Trophoblast cell (in vitro differentiated cells and primary cell): ENCODE measurements around the gene FGF22.

Experiments
- DNase-seq, 2 donors: peaks; one replicate each; pipeline ENCODE4 v3.0.0-alpha.2; 2016
- H2AFZ ChIP-seq: 2 replicates; pipeline ENCODE4 v1.6.1; 2013; ENCODE audit warnings: low read length, moderate library complexity, mild to moderate bottlenecking; ENCODE audit not compliant: insufficient read depth, poor library complexity
- H2AK5ac ChIP-seq: 2 replicates; pipeline ENCODE4 v1.6.1; 2013; ENCODE audit warnings: mild to moderate bottlenecking, low read length
- H2BK120ac ChIP-seq: 2 replicates; pipeline ENCODE4 v1.6.1; 2013; ENCODE audit warnings: low read length, mild to moderate bottlenecking, moderate library complexity; ENCODE audit not compliant: insufficient read depth, poor library complexity
- H2BK12ac ChIP-seq: 2 replicates; pipeline ENCODE4 v1.6.1; 2013; ENCODE audit warnings: mild to moderate bottlenecking, low read length, moderate library complexity
- H2BK5ac ChIP-seq: 2 replicates; pipeline ENCODE4 v1.6.1; 2013; ENCODE audit warnings: low read length, low read depth, moderate library complexity, mild to moderate bottlenecking; ENCODE audit not compliant: poor library complexity
- H3K14ac ChIP-seq: 2 replicates; pipeline ENCODE4 v1.6.1; 2013; ENCODE audit warnings: mild to moderate bottlenecking, low read length
- H3K18ac ChIP-seq: 2 replicates; pipeline ENCODE4 v1.6.1; 2013; ENCODE audit warnings: mild to moderate bottlenecking, low read length
- H3K23ac ChIP-seq: 2 replicates; pipeline ENCODE4 v1.6.1; 2013; ENCODE audit warnings: low read length
- H3K27ac ChIP-seq: 2 replicates; pipeline ENCODE4 v1.5.1; 2013; ENCODE audit warnings: low read depth, mild to moderate bottlenecking, inconsistent platforms, low read length, moderate library complexity
- H3K27me3 ChIP-seq: 2 replicates; pipeline ENCODE4 v1.6.1; 2013; ENCODE audit warnings: inconsistent platforms, mild to moderate bottlenecking, low read length, moderate library complexity; ENCODE audit not compliant: insufficient read depth
- H3K36me3 ChIP-seq, 2 experiments: 1 replicate in 1 of 2; 2 replicates in 1 of 2; pipeline ENCODE4 v1.6.1; 2013; ENCODE audit warnings: low read length in 2 of 2, mild to moderate bottlenecking in 2 of 2, moderate library complexity in 1 of 2; ENCODE audit not compliant: insufficient read depth in 2 of 2, control insufficient read depth in 1 of 2
- H3K4ac ChIP-seq: 2 replicates; pipeline ENCODE4 v1.6.1; 2013; ENCODE audit warnings: low read depth, mild to moderate bottlenecking, low read length, moderate library complexity
- H3K4me1 ChIP-seq, 2 experiments: 1 replicate in 1 of 2; 2 replicates in 1 of 2; pipeline ENCODE4 v1.6.1; 2013; ENCODE audit warnings: low read length in 2 of 2, mild to moderate bottlenecking in 2 of 2, moderate library complexity in 1 of 2; ENCODE audit not compliant: insufficient read depth in 2 of 2, control insufficient read depth in 1 of 2
- H3K4me2 ChIP-seq: 2 replicates; pipeline ENCODE4 v1.6.1; 2013; ENCODE audit warnings: inconsistent platforms, mild to moderate bottlenecking, low read length, moderate library complexity
- H3K4me3 ChIP-seq: 2 replicates; pipeline ENCODE4 v1.5.1; 2013; ENCODE audit warnings: mild to moderate bottlenecking, low read depth, low read length, inconsistent platforms
- H3K79me1 ChIP-seq: one replicate; pipeline ENCODE4 v1.6.1; 2013; ENCODE audit warnings: low read length
- H3K79me2 ChIP-seq: 2 replicates; pipeline ENCODE4 v1.6.1; 2013; ENCODE audit warnings: low read length, mild to moderate bottlenecking; ENCODE audit not compliant: control insufficient read depth, insufficient read depth, poor library complexity
- H3K9ac ChIP-seq: 2 replicates; pipeline ENCODE4 v1.6.1; 2013; ENCODE audit warnings: mild to moderate bottlenecking, low read length
- H3K9me3 ChIP-seq: 2 replicates; pipeline ENCODE4 v1.6.1; 2013; ENCODE audit warnings: low read depth, mild to moderate bottlenecking, control low read depth, inconsistent platforms, low read length; ENCODE audit not compliant: insufficient read depth
- H4K12ac ChIP-seq: 2 replicates; pipeline ENCODE4 v1.6.1; 2013; ENCODE audit warnings: low read depth, mild to moderate bottlenecking, low read length, moderate library complexity
- H4K8ac ChIP-seq: 2 replicates; pipeline ENCODE4 v1.6.1; 2013; ENCODE audit warnings: low read depth, mild to moderate bottlenecking, low read length, moderate library complexity
- H4K91ac ChIP-seq: one replicate; pipeline ENCODE4 v1.6.1; 2013; ENCODE audit warnings: low read depth, mild to moderate bottlenecking, low read length, moderate library complexity
- WGBS: extraction: QIAGEN DNeasy Blood & Tissue Kit; methylation state at CpG from one replicate; pipeline ENCODE4 v1.1.7; 2013; ENCODE audit warnings: missing lambda C conversion rate; ENCODE audit not compliant: insufficient read length, insufficient coverage; ENCODE audit errors: extremely low coverage; 5-methylcytosine and 5-hydroxymethylcytosine counted together

The FGF22 gene

GRCh38 chr19:595326-596262 lies 44.1 kb upstream of the FGF22 start:
- no peak for DNase-seq
- no peak overlapping the region for H3K14ac ChIP-seq
- no peak overlapping the region for H3K4me3 ChIP-seq
- no peak overlapping the region for H2BK5ac ChIP-seq
- no peak overlapping the region for H3K23ac ChIP-seq
- H3K18ac ChIP-seq, result no peak overlapping the region
- no peak overlapping the region for H3K27ac ChIP-seq
- no peak overlapping the region for H2AFZ ChIP-seq
- H2BK120ac ChIP-seq, result no peak overlapping the region
- no peaks in the 10 kb centered on the region for H3K36me3 ChIP-seq
- WGBS, result no CpG with 5 or more reads among the region's 42 CpGs
- H4K91ac ChIP-seq, result no peak overlapping the region
- H3K4me1 ChIP-seq, result no peaks in the 10 kb centered on the region
- peaks cover 5% of the 10 kb centered on the region for H3K9me3 ChIP-seq
- no peaks in the 10 kb centered on the region for H3K79me1 ChIP-seq
- H3K4me2 ChIP-seq, result no peak overlapping the region
- H2BK12ac ChIP-seq, result no peak overlapping the region
- H3K9ac ChIP-seq, result no peak overlapping the region
- H3K4ac ChIP-seq, result no peak overlapping the region
- no peak overlapping the region for H2AK5ac ChIP-seq
- H4K8ac ChIP-seq, result no peak overlapping the region
- no peak overlapping the region for H4K12ac ChIP-seq
- H3K79me2 ChIP-seq, result no peaks in the 10 kb centered on the region
- peaks cover 8% of the 10 kb centered on the region for H3K27me3 ChIP-seq

DNA sequence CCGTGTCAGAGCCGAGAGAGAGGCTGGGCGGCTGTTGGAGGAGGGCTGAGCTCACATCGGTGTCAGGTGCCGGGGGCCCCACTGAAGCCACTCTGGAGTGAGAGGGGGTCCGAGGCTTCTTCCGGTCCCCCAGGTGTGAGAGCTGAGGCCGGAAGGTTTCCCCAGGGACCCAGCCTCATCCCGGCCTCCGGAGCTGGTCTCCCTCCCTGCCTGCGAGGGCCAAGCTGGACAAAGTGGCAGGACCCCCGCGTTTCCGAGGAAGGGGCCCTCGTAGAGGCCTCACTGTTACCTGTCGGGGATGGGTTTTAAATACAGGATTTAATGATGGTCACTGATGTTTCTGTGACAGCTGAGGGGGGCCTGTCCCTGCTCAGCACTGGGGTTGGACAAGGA lies 43.4 kb upstream of the FGF22 start:
- peaks cover 2% of the 10 kb centered on the region for H3K27me3 ChIP-seq
- no peak overlapping the region for H2AK5ac ChIP-seq
- H3K14ac ChIP-seq, result no peak overlapping the region
- no peak overlapping the region for H4K12ac ChIP-seq
- no peak for DNase-seq
- H2BK120ac ChIP-seq, result no peak overlapping the region
- H4K8ac ChIP-seq, result no peak overlapping the region
- no peak overlapping the region for H2AFZ ChIP-seq
- no peaks in the 10 kb centered on the region for H3K36me3 ChIP-seq
- H3K27ac ChIP-seq, result no peak overlapping the region
- H3K9me3 ChIP-seq, result peaks cover 4% of the 10 kb centered on the region
- H3K79me2 ChIP-seq, result no peaks in the 10 kb centered on the region
- H3K4me3 ChIP-seq, result no peak overlapping the region
- H3K79me1 ChIP-seq, result no peaks in the 10 kb centered on the region
- H4K91ac ChIP-seq, result no peak overlapping the region
- no peak overlapping the region for H2BK12ac ChIP-seq
- no CpG with 5 or more reads among the region's 16 CpGs for WGBS
- no peaks in the 10 kb centered on the region for H3K4me1 ChIP-seq
- no peak overlapping the region for H3K23ac ChIP-seq
- H3K4me2 ChIP-seq, result no peak overlapping the region
- no peak overlapping the region for H2BK5ac ChIP-seq
- no peak overlapping the region for H3K9ac ChIP-seq
- H3K4ac ChIP-seq, result no peak overlapping the region
- H3K18ac ChIP-seq, result no peak overlapping the region

DNA sequence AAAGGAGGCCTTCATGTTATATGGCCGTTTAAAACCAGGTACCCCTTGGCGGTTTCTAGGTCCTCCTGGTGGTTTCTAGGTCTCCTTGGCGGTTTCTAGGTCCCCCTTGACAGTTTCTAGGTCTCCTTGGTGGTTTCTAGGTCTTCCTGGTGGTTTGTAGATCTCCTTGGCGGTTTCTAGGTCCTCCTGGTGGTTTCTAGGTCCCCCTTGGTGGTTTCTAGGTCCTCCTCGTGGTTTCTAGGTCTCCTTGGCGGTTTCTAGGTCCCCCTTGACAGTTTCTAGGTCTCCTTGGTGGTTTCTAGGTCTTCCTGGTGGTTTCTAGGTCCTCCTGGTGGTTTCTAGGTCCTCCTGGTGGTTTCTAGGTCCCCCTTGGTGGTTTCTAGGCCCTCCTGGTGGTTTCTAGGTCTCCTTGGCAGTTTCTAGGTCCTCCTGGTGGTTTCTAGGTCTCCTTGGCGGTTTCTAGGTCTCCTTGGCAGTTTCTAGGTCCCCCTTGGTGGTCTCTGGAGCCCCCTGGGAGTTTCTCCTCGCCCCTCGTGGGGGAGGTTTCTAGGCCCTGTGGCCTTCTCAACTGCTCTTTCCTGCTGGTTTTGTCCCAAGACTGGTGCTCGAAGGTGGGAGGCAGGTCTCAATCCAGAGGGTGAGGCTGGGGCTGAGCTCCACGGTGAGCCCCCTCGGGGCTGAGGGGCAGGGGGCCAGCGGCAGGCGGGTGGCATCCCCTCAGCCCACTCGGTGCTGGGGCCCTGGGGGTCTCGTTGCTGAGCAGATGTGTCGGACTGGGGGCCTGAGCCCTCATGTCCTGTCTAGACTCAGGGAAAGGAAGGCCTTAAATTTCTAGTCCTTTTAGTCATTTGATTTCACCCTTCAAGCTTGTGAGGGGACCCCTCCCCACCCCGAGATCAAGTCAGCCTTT lies 42.0 kb upstream of the FGF22 start:
- no peaks in the 10 kb centered on the region for H3K79me1 ChIP-seq
- no peak overlapping the region for H3K4me3 ChIP-seq
- no peak overlapping the region for H3K14ac ChIP-seq
- H2BK5ac ChIP-seq, result no peak overlapping the region
- no peak overlapping the region for H4K91ac ChIP-seq
- no peak overlapping the region for H4K12ac ChIP-seq
- H3K36me3 ChIP-seq, result no peaks in the 10 kb centered on the region
- no peak overlapping the region for H3K4me2 ChIP-seq
- H3K23ac ChIP-seq, result no peak overlapping the region
- H2BK120ac ChIP-seq, result no peak overlapping the region
- no peaks in the 10 kb centered on the region for H3K79me2 ChIP-seq
- no peak for DNase-seq
- no peak overlapping the region for H3K27ac ChIP-seq
- H3K18ac ChIP-seq, result no peak overlapping the region
- no peak overlapping the region for H4K8ac ChIP-seq
- no CpG with 5 or more reads among the region's 18 CpGs for WGBS
- H3K4me1 ChIP-seq, result no peaks in the 10 kb centered on the region
- no peaks in the 10 kb centered on the region for H3K27me3 ChIP-seq
- no peak overlapping the region for H3K9ac ChIP-seq
- no peak overlapping the region for H2BK12ac ChIP-seq
- no peak overlapping the region for H3K4ac ChIP-seq
- H2AK5ac ChIP-seq, result no peak overlapping the region
- H3K9me3 ChIP-seq, result peaks cover 3% of the 10 kb centered on the region
- H2AFZ ChIP-seq, result no peak overlapping the region

GRCh38 chr19:601310-601709 lies 38.4 kb upstream of the FGF22 start:
- no peak overlapping the region for H3K23ac ChIP-seq
- no peak overlapping the region for H3K4ac ChIP-seq
- no CpG with 5 or more reads among the region's 28 CpGs for WGBS
- no peak overlapping the region for H3K18ac ChIP-seq
- H3K9me3 ChIP-seq, result peaks cover 10% of the 10 kb centered on the region
- no peak overlapping the region for H4K8ac ChIP-seq
- no peak overlapping the region for H4K12ac ChIP-seq
- no peak overlapping the region for H2BK12ac ChIP-seq
- H3K4me1 ChIP-seq, result no peaks in the 10 kb centered on the region
- no peak overlapping the region for H3K4me2 ChIP-seq
- no peaks in the 10 kb centered on the region for H3K79me2 ChIP-seq
- H2BK120ac ChIP-seq, result no peak overlapping the region
- no peak overlapping the region for H2AK5ac ChIP-seq
- H3K27ac ChIP-seq, result no peak overlapping the region
- H2BK5ac ChIP-seq, result no peak overlapping the region
- DNase-seq, result no peak
- no peaks in the 10 kb centered on the region for H3K36me3 ChIP-seq
- H2AFZ ChIP-seq, result no peak overlapping the region
- H3K4me3 ChIP-seq, result no peak overlapping the region
- no peak overlapping the region for H4K91ac ChIP-seq
- H3K27me3 ChIP-seq, result no peaks in the 10 kb centered on the region
- H3K9ac ChIP-seq, result no peak overlapping the region
- H3K79me1 ChIP-seq, result no peaks in the 10 kb centered on the region
- H3K14ac ChIP-seq, result no peak overlapping the region
